ENCODE results near the gene ARAF.

- TF ChIP-seq CTCF (conservative IDR thresholded peaks at IDR 0.05; ENCODE audit: low read depth, low read length) (no peak), POLR2A (IDR thresholded peaks at IDR 0.05; ENCODE audit: low read depth, low read length) (no peak), CHD1 (IDR thresholded peaks at IDR 0.05; ENCODE audit: low read depth, low read length) (no peak), ELK1 (IDR thresholded peaks at IDR 0.05; ENCODE audit: borderline replicate concordance, low read depth, low read length) (no peak), MAZ (IDR thresholded peaks at IDR 0.05; ENCODE audit: borderline replicate concordance, low read depth, low read length) (no peak), RFX5 (IDR thresholded peaks at IDR 0.05; ENCODE audit: low read depth, low read length) (no peak), RCOR1 (IDR thresholded peaks at IDR 0.05; ENCODE audit: insufficient replicate concordance, low read length) (no peak), BHLHE40 (IDR thresholded peaks at IDR 0.05; ENCODE audit: low read depth, low read length) (no peak), CEBPB (IDR thresholded peaks at IDR 0.05; ENCODE audit: low read depth, low read length) (no peak), USF2 (IDR thresholded peaks at IDR 0.05; ENCODE audit: low read depth, low read length) (no peak)
These were observed 16.4 kb downstream of the ARAF start for GRCh38 chrX:47577424-47577823.
